Renal pelvis (tissue), 4 donors: ENCODE results near the gene FSTL4. TPM values are rescaled to one million over a fixed set of nuclear protein-coding genes. Genes with fewer than 3 reads are reported as not detected.

ENCODE experiments used
- DNase-seq: peaks from one replicate; pipeline ENCODE4 v3.0.0-alpha.2; 2013
- polyA plus RNA-seq, 3 donors: library from polyadenylated mRNA; unstranded; fragments of 120-200 nt; gene quantifications; one replicate each; pipeline ENCODE4 v1.2.1, GENCODE V29; 2013; ENCODE audit not compliant: insufficient read length in 3 of 3

Gene FSTL4
- polyA plus RNA-seq, 3 donors = 0.68 to 1.5 (median 0.76) TPM

DNA sequence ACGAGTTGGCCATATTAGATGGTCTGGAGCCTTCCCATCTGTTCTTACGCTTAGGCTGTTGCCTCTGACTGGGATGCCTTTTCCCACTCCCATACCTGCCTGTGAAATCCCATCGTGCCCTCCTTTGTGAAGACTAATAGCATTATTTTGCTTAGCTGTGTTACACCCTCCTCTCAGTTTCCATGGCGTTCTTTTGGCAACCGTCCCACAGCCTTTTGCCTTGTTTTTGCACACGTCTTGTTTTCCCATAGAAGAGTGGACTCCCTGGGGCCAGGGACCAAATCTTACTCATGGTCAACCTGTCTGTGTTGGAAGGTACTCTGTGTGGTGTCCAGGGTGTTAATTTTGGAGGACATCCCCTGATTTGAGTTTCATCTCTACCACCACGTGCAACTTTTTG is 318.4 kb downstream of the FSTL4 start:
- DNase-seq = no peak

GRCh38 chr5:133292300-133292699 is 320.0 kb downstream of the FSTL4 start:
- DNase-seq = no peak

- DNase-seq = no peak
These were observed 320.8 kb downstream of the FSTL4 start for GRCh38 chr5:133291524-133291923.

DNA sequence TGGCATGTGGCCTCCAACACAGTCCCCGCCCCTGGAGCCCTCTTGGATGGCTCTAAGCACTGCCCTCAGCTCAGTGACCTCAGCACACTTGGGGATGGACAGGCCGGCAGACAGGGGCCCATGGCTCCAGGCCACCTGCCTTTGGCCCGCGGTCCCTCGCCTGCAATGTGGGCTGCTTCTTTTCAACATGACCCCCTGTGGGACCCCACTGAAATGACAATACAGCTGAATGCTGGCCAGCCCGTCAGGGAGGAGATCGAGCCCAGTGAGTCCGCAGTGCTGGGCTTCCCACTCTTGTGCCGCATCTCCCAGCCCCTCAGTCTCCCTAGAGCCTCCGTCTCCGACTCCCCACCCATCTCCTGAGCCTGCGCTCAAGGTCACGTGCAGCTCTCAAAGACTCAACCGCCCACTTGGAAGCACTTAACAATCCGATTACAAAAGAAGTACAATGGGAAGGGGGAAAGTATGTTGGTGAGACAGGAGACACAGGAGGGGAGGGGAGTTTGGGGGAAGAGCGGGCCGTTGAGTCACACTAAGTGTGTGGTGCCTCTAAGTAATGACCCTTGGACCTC is 321.6 kb downstream of the FSTL4 start:
- no peak for DNase-seq

DNA sequence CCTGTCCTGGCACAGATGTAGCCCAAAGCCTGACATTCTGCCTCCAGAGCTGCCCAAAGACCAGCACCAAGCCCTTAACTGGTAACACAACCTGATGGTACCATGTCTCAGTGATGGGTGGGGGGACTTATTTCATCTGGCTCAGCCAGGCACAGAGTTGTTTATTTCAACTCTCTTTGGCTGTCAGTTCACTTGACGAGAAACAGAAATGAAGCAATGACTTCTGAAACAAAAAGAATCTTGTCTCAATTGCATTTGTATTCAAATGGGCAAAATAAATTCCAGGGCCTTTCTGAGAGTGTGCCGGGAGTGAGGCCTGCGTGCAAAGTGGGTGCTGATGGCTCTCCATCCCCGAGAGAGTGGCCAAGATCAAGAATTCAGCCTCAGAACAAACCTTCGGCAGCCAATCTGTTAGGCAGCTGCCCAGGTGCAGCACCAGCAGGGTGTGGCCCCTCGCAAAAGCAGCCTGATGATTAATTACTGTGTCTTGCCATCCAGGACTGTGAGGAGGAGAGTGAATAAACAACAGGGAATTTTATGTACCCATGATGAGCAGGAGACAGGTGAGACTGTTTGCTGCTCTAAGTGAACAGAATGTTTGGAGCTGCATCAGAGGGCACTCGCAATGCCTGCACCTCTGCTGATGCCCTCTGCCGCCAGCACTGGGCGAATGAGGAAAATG is 322.5 kb downstream of the FSTL4 start:
- DNase-seq = no peak

DNA sequence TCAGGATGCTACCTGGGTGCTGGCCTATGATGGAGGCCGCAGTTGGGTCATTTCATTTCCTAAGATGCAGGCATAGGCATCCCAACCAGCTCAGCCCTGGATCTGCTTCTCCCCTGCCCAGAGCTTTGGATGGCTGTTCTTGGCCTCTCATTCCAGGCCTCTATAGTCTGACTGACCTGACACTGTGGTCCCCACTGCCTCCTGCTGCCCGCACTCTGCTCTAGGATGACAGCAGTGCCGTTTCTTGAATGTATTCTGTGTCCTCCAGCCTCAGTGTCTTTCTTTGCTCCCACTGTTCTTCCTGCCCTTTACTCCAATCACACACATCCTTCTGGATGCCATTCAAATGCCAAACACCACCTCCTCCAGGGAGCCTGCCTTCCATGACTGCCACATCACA is 324.8 kb downstream of the FSTL4 start:
- peak; percentile 36 for DNase-seq

- no peak for DNase-seq
These were observed 325.9 kb downstream of the FSTL4 start for GRCh38 chr5:133286483-133286882.

DNA sequence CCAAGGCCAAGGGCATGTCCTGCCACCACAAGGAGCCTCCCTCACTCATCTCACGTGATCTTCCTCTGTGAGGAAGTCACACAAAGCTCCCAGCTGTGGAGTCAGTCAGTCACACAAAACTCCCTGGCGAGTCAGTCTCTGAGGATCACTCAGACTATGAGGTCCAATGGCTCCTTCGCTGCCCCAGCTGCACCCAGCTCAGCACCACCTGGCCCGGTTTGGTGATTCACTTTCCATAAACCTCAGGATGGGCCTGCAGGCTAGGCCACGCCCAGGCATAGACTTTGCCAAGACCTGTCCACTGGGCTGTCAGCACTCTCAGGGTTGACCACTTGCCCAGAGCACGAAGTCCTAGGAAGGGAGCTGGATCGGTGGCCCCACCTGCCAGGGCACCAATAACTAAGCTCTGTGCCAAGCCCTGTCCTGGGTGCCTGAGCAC is 326.7 kb downstream of the FSTL4 start:
- no peak for DNase-seq

DNA sequence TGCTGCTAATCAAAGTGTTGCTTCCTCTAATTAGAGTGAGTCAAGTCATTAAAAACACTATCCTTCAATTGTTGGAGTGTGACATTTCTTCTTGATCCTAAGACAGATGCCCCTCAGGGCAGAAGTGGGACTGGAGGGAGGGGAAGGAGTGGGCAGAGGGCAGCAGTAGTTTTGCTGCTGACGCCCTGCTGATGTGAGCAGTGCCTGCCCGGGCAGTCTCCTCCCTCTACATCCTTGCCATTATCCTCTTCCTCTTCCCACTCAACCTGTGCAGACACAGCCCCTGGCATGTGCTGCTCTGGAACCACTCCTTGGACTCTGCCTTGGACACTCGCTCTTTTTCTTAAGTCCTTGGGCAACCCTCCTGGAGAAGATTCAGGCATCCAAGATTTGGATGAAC is 328.0 kb downstream of the FSTL4 start:
- DNase-seq = no peak

- DNase-seq = no peak
These were observed 334.0 kb downstream of the FSTL4 start for GRCh38 chr5:133278317-133278716.

DNA sequence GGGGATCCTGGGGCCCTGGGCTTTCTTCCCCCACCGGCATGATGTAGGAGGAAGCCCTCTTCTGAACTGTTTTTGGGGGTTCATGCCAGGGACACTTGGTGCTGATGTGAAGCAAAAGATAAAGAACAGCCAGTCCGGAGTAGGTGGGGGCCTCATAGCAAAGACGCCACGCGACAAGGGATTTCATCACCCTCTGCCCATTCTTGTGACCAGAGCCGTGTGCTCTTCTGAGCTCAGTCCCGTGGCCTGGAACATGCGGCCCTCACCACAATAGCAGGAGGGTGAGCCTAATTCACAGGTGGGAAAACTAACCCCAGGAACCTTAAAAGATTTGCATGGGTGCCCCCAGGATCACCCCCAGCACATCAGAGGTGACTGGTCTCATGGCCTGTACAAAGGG is 334.6 kb downstream of the FSTL4 start:
- no peak for DNase-seq

- no peak for DNase-seq
These were observed 336.2 kb downstream of the FSTL4 start for GRCh38 chr5:133276171-133276570.

DNA sequence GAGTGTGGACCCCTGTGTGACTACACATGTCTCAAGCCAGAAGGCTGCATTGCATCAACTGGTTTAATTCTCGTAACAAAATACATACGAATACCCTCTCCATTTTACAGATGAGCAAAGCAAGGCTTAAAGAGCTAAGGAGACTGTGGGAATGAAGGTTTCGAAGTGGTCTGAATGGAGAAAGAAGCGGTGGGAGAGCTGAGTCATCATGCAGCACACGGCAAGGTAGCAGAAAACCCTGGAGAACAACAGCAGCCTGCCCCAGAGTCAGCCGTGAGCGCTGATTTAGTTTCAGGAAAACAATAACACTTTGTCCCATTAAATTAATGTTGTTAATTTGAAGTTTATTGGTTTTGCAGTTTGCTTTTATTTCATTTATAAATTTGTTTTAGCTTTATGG is 336.7 kb downstream of the FSTL4 start:
- no peak for DNase-seq

DNA sequence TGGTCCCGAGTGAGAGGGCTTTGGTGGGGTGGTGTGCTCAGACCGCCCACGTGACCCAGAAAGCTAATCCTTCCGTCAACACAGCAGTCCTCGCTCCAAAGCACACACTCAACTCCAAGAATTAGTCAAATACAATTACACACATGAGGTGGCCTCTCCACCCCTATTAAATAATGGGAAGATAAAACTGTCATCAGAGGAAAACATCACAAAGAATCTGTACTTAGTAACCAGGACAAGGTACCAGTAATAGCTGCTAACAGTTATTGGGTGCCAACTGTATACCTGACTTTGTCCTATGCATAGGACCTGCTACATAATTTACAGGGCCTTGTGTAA is 337.8 kb downstream of the FSTL4 start:
- DNase-seq = peak; percentile 86

DNA sequence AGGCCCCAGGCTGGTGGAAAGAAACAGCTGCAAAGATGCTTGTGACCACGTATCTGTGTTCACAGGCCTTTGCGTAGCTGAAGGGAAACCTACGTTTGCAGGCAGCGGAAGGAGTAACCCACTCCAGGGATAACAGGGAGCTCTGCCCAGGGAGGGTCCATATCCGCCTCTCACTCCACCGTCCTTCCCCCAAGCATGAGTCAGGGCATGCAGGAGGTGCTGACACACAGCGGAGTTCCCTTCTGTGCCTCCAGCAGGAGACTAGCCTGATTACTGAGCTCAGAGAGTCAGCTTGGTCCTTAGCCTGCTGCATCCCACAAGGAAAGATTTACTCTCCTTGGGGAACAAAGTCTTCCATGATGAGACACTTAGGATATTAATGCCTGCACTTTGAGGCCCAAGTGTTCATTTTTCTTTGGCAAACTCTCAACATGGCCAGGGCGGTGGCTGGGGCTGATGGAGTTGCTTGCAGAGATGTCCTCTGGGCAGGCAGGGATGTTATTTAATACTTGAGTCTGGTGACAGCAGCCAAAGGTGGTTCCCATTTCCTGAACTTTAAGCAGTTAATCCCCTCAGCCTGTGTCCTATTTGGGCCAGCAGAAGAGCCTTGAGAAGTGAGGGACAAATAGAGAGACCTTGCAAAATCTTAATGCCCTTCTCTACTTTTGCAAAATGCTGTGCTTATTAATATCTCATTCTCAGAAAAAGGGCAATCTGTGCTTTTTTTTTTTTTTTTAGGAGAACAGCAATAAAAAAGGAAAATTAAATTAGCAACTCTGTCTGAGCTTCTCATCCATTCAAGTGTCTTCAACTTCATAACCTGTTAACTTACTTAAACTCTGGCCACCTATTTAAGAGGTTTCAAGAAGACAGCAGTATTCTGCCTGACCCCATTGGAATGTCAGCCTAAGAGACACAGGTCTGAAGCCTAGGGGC is 338.4 kb downstream of the FSTL4 start:
- no peak for DNase-seq

GRCh38 chr5:133272345-133272744 is 340.0 kb downstream of the FSTL4 start:
- no peak for DNase-seq

DNA sequence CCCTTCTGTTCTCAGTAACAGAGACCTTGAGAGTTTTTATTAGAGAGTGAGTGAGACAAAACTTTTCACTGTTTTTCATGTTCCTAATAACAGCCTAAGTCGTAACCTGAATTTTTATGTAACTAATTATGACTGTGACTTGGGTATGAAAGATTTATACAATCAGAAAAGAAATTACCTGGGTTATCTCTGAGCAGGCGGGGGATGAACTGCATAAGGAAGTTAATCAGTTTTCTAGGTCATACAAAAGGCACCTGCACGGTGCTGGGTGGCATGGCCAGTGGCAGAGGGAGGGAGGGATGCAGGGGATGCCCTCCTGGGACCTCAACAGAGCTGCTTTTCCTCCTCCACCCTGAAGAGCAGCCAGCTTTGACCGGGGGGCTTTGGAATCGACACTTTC is 340.7 kb downstream of the FSTL4 start:
- DNase-seq = no peak

DNA sequence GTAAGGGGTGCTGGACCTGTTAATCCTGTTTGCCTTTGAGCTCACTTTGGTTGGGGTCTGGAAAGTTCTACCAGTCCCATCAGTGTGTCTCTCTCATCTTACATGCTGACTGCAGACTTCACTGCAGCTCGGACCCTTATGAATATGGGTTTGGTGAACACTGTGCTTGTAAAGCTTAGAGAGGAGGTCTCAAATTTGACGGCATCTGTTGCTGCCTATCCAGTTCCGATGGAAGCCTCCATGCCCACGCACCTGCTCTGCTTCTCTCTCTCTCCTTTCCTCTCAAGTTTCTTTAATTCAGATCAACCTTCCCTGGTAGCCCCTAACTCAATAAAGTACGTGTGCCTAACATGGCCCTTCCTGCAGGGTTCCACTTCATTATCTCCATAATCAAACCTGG is 342.6 kb downstream of the FSTL4 start:
- DNase-seq = no peak

DNA sequence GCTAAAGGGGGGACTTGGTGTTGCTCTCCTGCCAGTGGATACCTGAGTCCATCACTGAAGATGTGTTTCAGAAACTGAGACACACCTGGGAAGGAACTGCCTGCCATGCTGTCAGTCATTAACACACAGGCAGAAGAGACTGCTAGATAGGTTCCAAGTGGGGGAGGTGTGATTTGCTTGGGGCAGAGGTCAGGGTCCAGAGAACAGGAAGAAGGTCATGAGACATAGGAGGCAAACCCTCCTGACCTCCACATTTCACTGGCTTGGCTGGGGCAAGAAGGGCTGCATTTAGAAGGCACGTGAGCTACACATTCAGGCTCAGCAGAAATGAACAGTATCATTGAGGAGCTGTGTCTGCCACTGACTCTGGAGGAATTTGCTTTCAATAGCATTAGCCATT is 344.7 kb downstream of the FSTL4 start:
- DNase-seq = no peak

GRCh38 chr5:133266966-133267365 is 345.4 kb downstream of the FSTL4 start:
- no peak for DNase-seq

DNA sequence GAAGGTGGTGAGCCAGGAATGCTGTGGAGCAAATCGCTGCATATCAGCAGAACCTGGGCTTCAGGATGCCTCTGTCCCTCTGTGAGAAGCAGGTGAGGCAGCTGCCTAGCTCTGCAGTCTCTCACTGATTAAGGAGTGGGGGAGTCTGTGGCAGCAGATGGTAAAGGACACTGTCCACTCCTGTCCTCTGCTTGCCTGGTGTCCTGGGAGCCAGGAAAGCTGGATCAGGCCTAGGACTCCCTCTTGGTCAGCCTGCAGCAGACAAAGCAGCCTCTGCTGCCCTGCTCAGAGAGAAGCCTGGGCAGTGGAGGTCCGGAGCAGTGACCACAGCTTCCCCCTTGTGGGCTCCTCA is 345.8 kb downstream of the FSTL4 start:
- no peak for DNase-seq

GRCh38 chr5:133265720-133266526 is 346.4 kb downstream of the FSTL4 start:
- DNase-seq = no peak
